ES-I3 (cell line): ENCODE data around the gene TSPAN12.
"Not testable (repeated sequence)": the region's sequence is repeated elsewhere in the genome, so short reads cannot be mapped to it uniquely, and the experiment has no call there.

Experiments used
- H3K36me3 ChIP-seq: 2 replicates; pipeline ENCODE4 v1.6.1; 2013; ENCODE audit warnings: mild to moderate bottlenecking, low read length, control low read depth, moderate library complexity; ENCODE audit not compliant: insufficient read depth
- H3K4me1 ChIP-seq: 2 replicates; pipeline ENCODE4 v1.6.1; 2013; ENCODE audit warnings: mild to moderate bottlenecking, control low read depth, low read length; ENCODE audit not compliant: insufficient read depth
- H3K9ac ChIP-seq: 2 replicates; pipeline ENCODE4 v1.6.1; 2013; ENCODE audit warnings: low read depth, mild to moderate bottlenecking, low read length, moderate library complexity
- H3K9me3 ChIP-seq: 2 replicates; pipeline ENCODE4 v1.6.1; 2013; ENCODE audit warnings: mild to moderate bottlenecking, low read length, moderate library complexity; ENCODE audit not compliant: control insufficient read depth, insufficient read depth

Gene TSPAN12

GRCh38 chr7:120857588-120858573 lies at the start of gene TSPAN12:
Gene TSPAN12 (minus strand): TSS chr7:120858144. CDS start chr7:120856763, 1,381 bp downstream.
- no peaks in the 10 kb centered on the region for H3K9me3 ChIP-seq
- H3K4me1 ChIP-seq = no peaks in the 10 kb centered on the region
- peak within 1 kb of the TSS; percentile 80 for H3K9ac ChIP-seq
- H3K36me3 ChIP-seq = no peaks in the 10 kb centered on the region

- no peak overlapping the region for H3K9ac ChIP-seq
- H3K4me1 ChIP-seq = no peaks in the 10 kb centered on the region
- H3K36me3 ChIP-seq = no peaks in the 10 kb centered on the region
- peaks cover 15% of the 10 kb centered on the region for H3K9me3 ChIP-seq
These were observed 41.0 kb upstream of the TSPAN12 start for GRCh38 chr7:120898715-120899499.

- not testable (repeated sequence) for H3K9ac ChIP-seq, H3K36me3 ChIP-seq, H3K4me1 ChIP-seq
- peaks cover 23% of the 10 kb centered on the region for H3K9me3 ChIP-seq
These were observed 37.3 kb upstream of the TSPAN12 start for GRCh38 chr7:120895253-120895652.

- H3K9me3 ChIP-seq, H3K9ac ChIP-seq, H3K36me3 ChIP-seq, H3K4me1 ChIP-seq: not testable (repeated sequence)
These were observed 27.7 kb upstream of the TSPAN12 start for GRCh38 chr7:120885602-120886001.

- H3K36me3 ChIP-seq = no peaks in the 10 kb centered on the region; the same call in 1 of the 2 replicates
- H3K4me1 ChIP-seq = peaks cover 9% of the 10 kb centered on the region; the same call in 1 of the 2 replicates
- no peaks in the 10 kb centered on the region for H3K9me3 ChIP-seq
- H3K9ac ChIP-seq = no peak overlapping the region
These were observed 19.8 kb upstream of the TSPAN12 start for GRCh38 chr7:120877701-120878100.

GRCh38 chr7:120876922-120877321 lies 19.0 kb upstream of the TSPAN12 start:
- Histone ChIP-seq H3K4me1 (peaks cover 9% of the 10 kb centered on the region; the same call in 1 of the 2 replicates), H3K9me3 (no peaks in the 10 kb centered on the region), H3K36me3 (no peaks in the 10 kb centered on the region; the same call in 1 of the 2 replicates), H3K9ac (no peak overlapping the region)

- H3K4me1 ChIP-seq = peaks cover 9% of the 10 kb centered on the region; the same call in 1 of the 2 replicates
- no peaks in the 10 kb centered on the region for H3K9me3 ChIP-seq
- no peaks in the 10 kb centered on the region; the same call in 1 of the 2 replicates for H3K36me3 ChIP-seq
- no peak overlapping the region for H3K9ac ChIP-seq
These were observed 16.8 kb upstream of the TSPAN12 start for GRCh38 chr7:120874722-120875121.

GRCh38 chr7:120874016-120874415 lies 16.1 kb upstream of the TSPAN12 start:
- H3K9ac ChIP-seq = no peak overlapping the region
- H3K9me3 ChIP-seq = no peaks in the 10 kb centered on the region
- H3K36me3 ChIP-seq = no peaks in the 10 kb centered on the region; the same call in 1 of the 2 replicates
- peaks cover 9% of the 10 kb centered on the region; the same call in 1 of the 2 replicates for H3K4me1 ChIP-seq

GRCh38 chr7:120873401-120873800 lies 15.5 kb upstream of the TSPAN12 start:
- Histone ChIP-seq H3K9ac (no peak overlapping the region), H3K9me3 (no peaks in the 10 kb centered on the region), H3K36me3 (no peaks in the 10 kb centered on the region; the same call in 1 of the 2 replicates), H3K4me1 (peaks cover 9% of the 10 kb centered on the region; the same call in 1 of the 2 replicates)

GRCh38 chr7:120869700-120870099 lies 11.8 kb upstream of the TSPAN12 start:
- Histone ChIP-seq H3K36me3 (no peaks in the 10 kb centered on the region; the same call in 1 of the 2 replicates), H3K9ac (no peak overlapping the region), H3K4me1 (peaks cover 9% of the 10 kb centered on the region; the same call in 1 of the 2 replicates), H3K9me3 (no peaks in the 10 kb centered on the region)

- H3K9ac ChIP-seq = no peak overlapping the region
- no peaks in the 10 kb centered on the region for H3K9me3 ChIP-seq
- H3K36me3 ChIP-seq = no peaks in the 10 kb centered on the region
- H3K4me1 ChIP-seq = peaks cover 2% of the 10 kb centered on the region; the same call in 1 of the 2 replicates
These were observed 10.0 kb upstream of the TSPAN12 start for GRCh38 chr7:120867932-120868331.

- H3K36me3 ChIP-seq = no peaks in the 10 kb centered on the region
- H3K9me3 ChIP-seq = no peaks in the 10 kb centered on the region
- no peaks in the 10 kb centered on the region for H3K4me1 ChIP-seq
- H3K9ac ChIP-seq = no peak overlapping the region
These were observed 7.4 kb upstream of the TSPAN12 start for GRCh38 chr7:120865191-120865981.

- Histone ChIP-seq H3K36me3 (no peaks in the 10 kb centered on the region), H3K4me1 (no peaks in the 10 kb centered on the region), H3K9me3 (no peaks in the 10 kb centered on the region), H3K9ac (no peak overlapping the region)
These were observed 6.4 kb upstream of the TSPAN12 start for GRCh38 chr7:120864141-120864900.
